Esophagus muscularis mucosa (tissue), 4 donors: ENCODE results near the gene CIZ1. TPM values are rescaled to one million over a fixed set of nuclear protein-coding genes. Genes with fewer than 3 reads are reported as not detected.

Experiments
- DNase-seq: peaks from one replicate; pipeline ENCODE4 v3.0.0-alpha.2; 2017; ENCODE audit errors: extremely low spot score
- H3K27ac ChIP-seq, 4 donors: fragments of 200-600 bp; sonication (generic); replicated peaks in 1 of 4; 1 replicate in 3 of 4; 2 replicates in 1 of 4; pipeline ENCODE4 v1.5.1; 2016 to 2019; ENCODE audit warnings: mild to moderate bottlenecking in 1 of 4
- H3K27me3 ChIP-seq, 4 donors: fragments of 200-600 bp; sonication (generic); one replicate each; pipeline versions ENCODE4 v1.5.1 to v1.6.0; 2016 to 2019
- H3K36me3 ChIP-seq, 4 donors: fragments of 200-600 bp; sonication (generic); one replicate each; pipeline ENCODE4 v1.5.1; 2016 to 2019
- H3K4me1 ChIP-seq, 4 donors: fragments of 200-600 bp; sonication (generic); one replicate each; pipeline ENCODE4 v1.5.1; 2016 to 2019
- H3K4me3 ChIP-seq, 4 donors: fragments of 200-600 bp; sonication (generic); 1 replicate in 2 of 4; 2 replicates in 2 of 4; pipeline ENCODE4 v1.5.1; 2016 to 2019; ENCODE audit warnings: mild to moderate bottlenecking in 4 of 4, moderate library complexity in 1 of 4
- H3K9me3 ChIP-seq, 4 donors: fragments of 200-600 bp; sonication (generic); 1 replicate in 3 of 4; 2 replicates in 1 of 4; pipeline ENCODE4 v1.5.1; 2016 to 2019
- EP300 ChIP-seq: sonication (generic); formaldehyde crosslinking; IDR thresholded peaks from one replicate; pipeline ENCODE4 v1.6.1; 2017; ENCODE audit warnings: antibody characterized with exemption
- POLR2A ChIP-seq: fragments of 450-650 bp; IDR thresholded peaks from one replicate; pipeline ENCODE4 v1.6.1; 2017; ENCODE audit warnings: antibody characterized with exemption, moderate library complexity, mild to moderate bottlenecking, low read depth
- POLR2AphosphoS5 ChIP-seq, 2 donors: sonication (generic); formaldehyde crosslinking; IDR thresholded peaks; one replicate each; pipeline ENCODE4 v1.6.1; 2017; ENCODE audit warnings: antibody characterized with exemption in 2 of 2
- WGBS: methylation state at CpG from one replicate; pipeline ENCODE4 v1.1.5; 2018; 5-methylcytosine and 5-hydroxymethylcytosine counted together
- intact Hi-C: fragments of 100-400 bp; cut with DNase I; formaldehyde crosslinking; loops from one replicate; pipeline ENCODE4 v1.15.1; 2023
- total RNA-seq, 4 donors: library from RNA; depleted of rRNA; stranded (reverse); fragments of >200 nt; gene quantifications; one replicate each; pipeline versions ENCODE4 v1.1.0 to v1.2.1, GENCODE V29; 2016
- TF ChIP-seq, protein P1 (sequence below), 3 experiments: fragments of 200-600 bp in 2 of 3; fragments of 450-650 bp in 1 of 3; sonication (generic) in 2 of 3; IDR thresholded peaks; one replicate each; pipeline ENCODE4 v1.5.1; 2017 to 2019; ENCODE audit warnings: antibody characterized with exemption in 3 of 3, mild to moderate bottlenecking in 2 of 3, moderate library complexity in 1 of 3

Gene CIZ1
- total RNA-seq, 4 donors from 2014 or later = 57.5 to 110 (median 73.2) TPM

DNA sequence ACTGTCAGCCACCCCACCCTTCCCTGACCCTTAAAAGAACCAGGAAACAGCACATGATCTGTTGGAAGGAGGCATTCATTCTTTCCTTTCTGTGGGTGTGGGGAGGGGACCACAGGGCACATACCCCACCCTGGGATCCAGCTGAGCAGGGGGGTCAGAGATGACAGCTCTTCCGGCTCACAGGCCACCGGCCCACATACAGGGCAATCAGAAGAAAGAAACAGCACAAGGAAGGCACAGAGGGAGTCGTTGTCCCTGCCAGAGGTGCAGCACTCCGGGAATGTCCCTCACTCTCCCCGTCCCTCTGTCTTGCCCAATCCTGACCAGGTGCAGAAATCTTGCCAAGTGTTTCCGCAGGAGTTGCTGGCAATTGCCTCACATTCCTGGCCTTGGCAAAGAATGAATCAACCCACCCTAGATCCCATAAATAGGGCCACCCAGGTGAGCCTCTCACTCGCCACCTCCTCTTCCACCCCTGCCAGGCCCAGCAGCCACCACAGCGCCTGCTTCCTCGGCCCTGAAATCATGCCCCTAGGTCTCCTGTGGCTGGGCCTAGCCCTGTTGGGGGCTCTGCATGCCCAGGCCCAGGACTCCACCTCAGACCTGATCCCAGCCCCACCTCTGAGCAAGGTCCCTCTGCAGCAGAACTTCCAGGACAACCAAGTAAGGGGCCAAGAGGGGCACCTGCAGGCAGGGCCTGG lies 42.2 kb downstream of the CIZ1 start, which contains the start of gene LCN2:
LCN2 (plus strand) TSS at position 453 of the 701 bp plus-strand sequence; CDS start at position 526, 73 bp downstream.
- H3K27me3 ChIP-seq = no peaks in the 10 kb centered on the region
- TF ChIP-seq, protein P1, sequence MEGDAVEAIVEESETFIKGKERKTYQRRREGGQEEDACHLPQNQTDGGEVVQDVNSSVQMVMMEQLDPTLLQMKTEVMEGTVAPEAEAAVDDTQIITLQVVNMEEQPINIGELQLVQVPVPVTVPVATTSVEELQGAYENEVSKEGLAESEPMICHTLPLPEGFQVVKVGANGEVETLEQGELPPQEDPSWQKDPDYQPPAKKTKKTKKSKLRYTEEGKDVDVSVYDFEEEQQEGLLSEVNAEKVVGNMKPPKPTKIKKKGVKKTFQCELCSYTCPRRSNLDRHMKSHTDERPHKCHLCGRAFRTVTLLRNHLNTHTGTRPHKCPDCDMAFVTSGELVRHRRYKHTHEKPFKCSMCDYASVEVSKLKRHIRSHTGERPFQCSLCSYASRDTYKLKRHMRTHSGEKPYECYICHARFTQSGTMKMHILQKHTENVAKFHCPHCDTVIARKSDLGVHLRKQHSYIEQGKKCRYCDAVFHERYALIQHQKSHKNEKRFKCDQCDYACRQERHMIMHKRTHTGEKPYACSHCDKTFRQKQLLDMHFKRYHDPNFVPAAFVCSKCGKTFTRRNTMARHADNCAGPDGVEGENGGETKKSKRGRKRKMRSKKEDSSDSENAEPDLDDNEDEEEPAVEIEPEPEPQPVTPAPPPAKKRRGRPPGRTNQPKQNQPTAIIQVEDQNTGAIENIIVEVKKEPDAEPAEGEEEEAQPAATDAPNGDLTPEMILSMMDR (IDR thresholded peaks at IDR 0.05) = no peak
- no peak for TF ChIP-seq EP300
- TF ChIP-seq POLR2A = no peak
- TF ChIP-seq POLR2AphosphoS5 (IDR thresholded peaks at IDR 0.05) = no peak
- no peaks in the 10 kb centered on the region for H3K36me3 ChIP-seq
- H3K9me3 ChIP-seq = no peaks in the 10 kb centered on the region
- no peak within 1 kb of the TSS for H3K4me3 ChIP-seq
- 83% methylated on average over 6 of the region's 9 CpGs for WGBS
- H3K4me1 ChIP-seq = peaks cover 7 to 15% (median 9%) of the 10 kb centered on the region in 4 donors
- intact Hi-C loops = no loop called here
- peak within 1 kb of the TSS in 1 of 4 donors; percentile 27 for H3K27ac ChIP-seq
- no peak for DNase-seq

DNA sequence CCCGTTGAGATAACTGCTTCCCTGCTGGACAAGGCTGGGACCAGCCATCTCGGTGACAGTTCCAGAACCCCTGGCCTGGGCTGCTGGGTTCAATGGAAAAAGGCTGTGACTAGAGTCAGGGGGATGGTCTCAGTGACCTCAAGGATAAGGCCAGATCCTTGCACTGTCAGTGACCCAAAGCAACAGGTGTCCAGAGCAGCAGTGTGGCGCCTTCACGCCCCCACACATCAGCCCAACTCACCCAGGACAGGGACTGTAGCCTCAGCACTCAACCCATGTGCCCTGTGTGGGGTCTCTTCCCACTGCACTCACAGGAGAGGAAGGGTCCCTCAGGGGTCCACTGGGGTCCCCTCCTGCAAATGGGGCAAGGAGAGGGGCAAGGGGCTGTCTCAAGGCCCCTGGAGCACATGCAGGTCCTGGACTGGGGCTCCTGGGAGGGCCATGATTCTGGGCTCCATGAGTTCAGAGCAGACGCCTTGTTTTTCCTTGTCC lies 42.8 kb downstream of the CIZ1 start:
- WGBS = 67% methylated on average over 1 of the region's 5 CpGs

DNA sequence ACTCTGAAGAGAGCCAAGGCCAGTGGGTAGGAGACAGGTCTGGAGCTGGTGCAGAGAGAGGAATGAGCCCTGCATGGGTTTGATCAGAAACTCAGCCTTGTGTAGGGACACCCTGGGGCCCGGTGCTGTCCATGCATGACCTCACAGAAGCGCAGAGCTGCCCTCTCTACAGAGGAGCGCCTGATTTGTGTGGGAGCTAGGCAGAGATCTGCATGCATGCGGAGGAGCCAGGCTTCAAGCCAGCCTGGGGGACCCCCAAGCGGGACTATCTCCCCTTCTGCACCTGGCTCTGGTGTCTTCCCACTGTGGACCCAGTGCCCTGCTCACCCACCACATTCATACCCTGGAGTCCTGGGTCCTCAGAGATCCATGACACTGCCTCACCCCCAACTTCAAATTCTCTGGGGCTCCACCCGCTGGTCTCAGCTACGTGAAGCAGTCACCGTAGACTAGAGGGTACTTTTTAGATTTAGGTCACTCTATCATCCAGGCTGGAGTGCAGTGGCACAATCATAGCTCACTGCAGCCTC lies 44.7 kb downstream of the CIZ1 start:
- Histone ChIP-seq H3K4me3 (no peak overlapping the region), H3K27ac (no peak overlapping the region), H3K9me3 (no peaks in the 10 kb centered on the region), H3K4me1 (peaks cover 7 to 15% (median 9%) of the 10 kb centered on the region in 4 donors), H3K36me3 (no peaks in the 10 kb centered on the region), H3K27me3 (no peaks in the 10 kb centered on the region)
- intact Hi-C loops = no loop called here
- DNase-seq = no peak
- TF ChIP-seq, protein P1 (IDR thresholded peaks at IDR 0.05) = no peak
- no peak for TF ChIP-seq EP300
- TF ChIP-seq POLR2A = no peak
- no peak for TF ChIP-seq POLR2AphosphoS5 (IDR thresholded peaks at IDR 0.05)
- 91% methylated on average over 8 of the region's 8 CpGs for WGBS

More for the DNA sequence above, 42.8 kb downstream of the CIZ1 start:
- intact Hi-C loops = no loop called here
- H3K36me3 ChIP-seq = no peaks in the 10 kb centered on the region
- no peak for TF ChIP-seq EP300
- TF ChIP-seq POLR2A = no peak
- no peak for TF ChIP-seq POLR2AphosphoS5 (IDR thresholded peaks at IDR 0.05)
- TF ChIP-seq, protein P1 (IDR thresholded peaks at IDR 0.05) = no peak
- no peaks in the 10 kb centered on the region for H3K27me3 ChIP-seq
- no peak overlapping the region for H3K4me3 ChIP-seq
- no peak for DNase-seq
- H3K4me1 ChIP-seq = peaks cover 7 to 15% (median 9%) of the 10 kb centered on the region in 4 donors
- peak overlapping the region in 1 of 4 donors; percentile 27 for H3K27ac ChIP-seq
- no peaks in the 10 kb centered on the region for H3K9me3 ChIP-seq

DNA sequence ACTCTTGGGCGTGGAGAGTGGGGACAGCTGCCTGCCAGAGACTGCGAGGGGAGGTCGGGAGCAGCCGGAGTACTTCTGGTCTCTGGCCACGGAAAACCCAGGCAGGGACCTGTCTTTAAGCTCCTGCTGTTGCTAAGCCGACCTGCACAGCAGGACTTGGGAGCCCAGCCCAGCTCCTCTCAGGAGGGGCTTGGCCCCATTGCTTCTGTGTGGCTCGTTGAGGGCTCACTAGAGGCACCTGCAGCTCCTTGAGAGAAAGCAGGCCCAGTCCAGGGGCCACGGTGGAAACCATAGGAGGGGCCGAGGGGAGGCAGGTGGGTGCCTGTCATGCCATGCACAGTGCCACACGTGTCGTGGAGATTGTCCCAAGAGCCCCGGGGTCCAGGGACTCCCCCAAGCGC lies 45.4 kb downstream of the CIZ1 start:
- no peak for TF ChIP-seq POLR2AphosphoS5 (IDR thresholded peaks at IDR 0.05)
- TF ChIP-seq, protein P1 (IDR thresholded peaks at IDR 0.05) = no peak
- TF ChIP-seq POLR2A = no peak
- TF ChIP-seq EP300 = no peak
- no peaks in the 10 kb centered on the region for H3K9me3 ChIP-seq
- H3K4me1 ChIP-seq = peaks cover 7 to 15% (median 9%) of the 10 kb centered on the region in 4 donors
- WGBS = 82% methylated on average over 9 of the region's 13 CpGs
- H3K27me3 ChIP-seq = no peaks in the 10 kb centered on the region
- no peaks in the 10 kb centered on the region for H3K36me3 ChIP-seq
- intact Hi-C loops = no loop called here
- H3K27ac ChIP-seq = no peak overlapping the region
- no peak for DNase-seq
- H3K4me3 ChIP-seq = no peak overlapping the region
